Stimulated activated CD4-positive, alpha-beta T cell treated with anti-CD3 and anti-CD28 coated beads, TNF-alpha, amount 100 ng/mL, for 1 hour (primary cell): ENCODE results near the gene PLA2G5.

Experiments
- DNase-seq, 3 donors: peaks; one replicate each; pipeline ENCODE4 v3.0.0-alpha.2; 2020; ENCODE audit warnings: low read depth in 3 of 3, low spot score in 1 of 3

Gene PLA2G5

DNA sequence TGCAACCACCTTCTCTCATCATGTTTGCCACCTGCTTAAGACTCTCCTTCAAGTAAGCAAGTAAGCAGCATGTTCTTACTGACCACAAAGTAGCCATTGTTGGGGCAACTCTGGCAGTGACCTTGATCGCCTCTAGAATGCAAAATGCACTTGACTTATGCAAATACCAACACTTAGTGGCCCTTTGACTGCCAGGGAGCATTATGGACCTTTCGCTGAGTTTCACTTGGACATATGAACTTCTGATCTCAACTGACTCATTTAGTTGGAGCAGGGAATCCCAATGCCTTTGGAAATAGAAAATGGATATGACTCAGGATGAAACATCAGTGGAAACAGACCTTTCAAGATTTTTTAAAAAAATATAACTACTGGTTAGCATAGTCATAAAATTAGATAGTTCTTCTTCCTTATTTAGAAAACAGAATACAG lies 6.1 kb upstream of the PLA2G5 start:
- no peak for DNase-seq

- no peak for DNase-seq
Measured at GRCh38 chr1:20068722-20069121, 1.3 kb upstream of the PLA2G5 start.

DNA sequence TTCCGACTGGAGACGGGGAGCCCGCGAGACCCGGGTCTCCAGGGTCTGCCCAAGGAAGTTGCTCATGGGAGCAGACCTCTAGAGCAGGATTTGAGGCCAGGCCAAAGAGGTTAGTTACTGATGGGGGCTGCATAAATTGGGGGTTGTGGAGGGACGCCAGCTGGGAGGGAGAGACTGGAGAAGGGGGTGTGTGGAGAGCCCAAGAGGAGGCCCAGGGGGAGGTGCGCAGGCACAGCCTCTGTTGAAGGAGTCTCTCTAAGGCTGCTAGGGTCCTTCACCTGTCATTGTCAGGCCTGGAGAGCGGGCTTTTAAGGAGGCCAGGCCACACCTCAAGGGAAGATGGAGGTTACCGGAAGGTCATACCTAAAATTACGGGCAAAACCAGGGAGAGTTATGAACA lies 363 bp downstream of the PLA2G5 start:
- DNase-seq, result no peak

- DNase-seq, result no peak
Measured at GRCh38 chr1:20071416-20071815, 1.4 kb downstream of the PLA2G5 start.

GRCh38 chr1:20072771-20073170 lies 2.8 kb downstream of the PLA2G5 start:
- DNase-seq, result no peak

DNA sequence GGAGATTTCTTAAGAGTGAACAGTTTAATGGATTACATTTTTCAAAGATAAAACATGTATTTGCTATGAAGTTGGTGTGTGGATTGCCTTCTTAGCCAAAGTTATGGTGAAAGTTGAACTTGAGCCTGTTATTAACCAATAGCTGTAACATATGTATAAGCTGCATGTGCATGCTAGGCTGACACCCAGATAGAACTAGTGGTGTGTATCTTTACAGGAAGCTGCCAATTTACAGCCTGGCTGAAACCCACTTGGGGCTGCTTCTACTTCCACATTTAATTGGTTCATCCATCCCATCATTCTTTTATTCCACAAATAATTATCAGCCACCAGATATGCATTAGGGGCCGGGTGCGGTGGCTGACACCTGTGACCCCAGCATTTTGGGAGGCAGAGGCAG lies 3.3 kb downstream of the PLA2G5 start:
- no peak for DNase-seq

DNA sequence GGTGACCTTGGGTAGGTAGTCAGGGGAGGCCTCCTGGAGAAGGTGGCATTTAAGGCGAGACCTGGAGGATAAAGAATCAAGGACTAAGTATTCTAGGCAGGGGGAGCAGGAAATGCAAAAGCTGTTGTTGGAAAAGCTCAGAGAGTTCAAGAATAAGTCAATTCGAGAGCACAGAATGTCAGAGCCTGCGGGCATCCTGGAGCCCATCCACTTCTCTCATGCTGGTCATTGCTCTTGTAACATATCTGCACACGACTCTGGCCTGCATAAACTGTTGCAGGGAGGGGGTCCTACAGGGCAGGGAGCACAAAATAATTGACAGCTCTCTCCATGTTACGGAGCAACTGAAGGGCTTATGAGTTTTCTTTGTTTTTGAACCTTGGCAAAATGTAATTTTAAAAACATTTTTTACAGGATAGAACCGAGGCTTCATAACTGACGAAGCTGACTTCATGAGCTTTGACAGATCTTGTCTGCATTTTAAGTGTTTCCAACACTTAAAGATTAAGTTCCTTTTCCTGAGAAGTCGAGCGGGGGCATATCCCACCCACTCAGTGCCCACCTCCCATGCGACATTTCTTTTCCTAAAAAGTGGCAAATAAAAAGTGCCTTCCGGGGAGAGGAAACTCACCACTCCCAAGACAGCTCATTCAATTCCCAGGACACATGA lies 4.2 kb downstream of the PLA2G5 start:
- no peak for DNase-seq

GRCh38 chr1:20074725-20075171 lies 4.8 kb downstream of the PLA2G5 start:
- no peak for DNase-seq

DNA sequence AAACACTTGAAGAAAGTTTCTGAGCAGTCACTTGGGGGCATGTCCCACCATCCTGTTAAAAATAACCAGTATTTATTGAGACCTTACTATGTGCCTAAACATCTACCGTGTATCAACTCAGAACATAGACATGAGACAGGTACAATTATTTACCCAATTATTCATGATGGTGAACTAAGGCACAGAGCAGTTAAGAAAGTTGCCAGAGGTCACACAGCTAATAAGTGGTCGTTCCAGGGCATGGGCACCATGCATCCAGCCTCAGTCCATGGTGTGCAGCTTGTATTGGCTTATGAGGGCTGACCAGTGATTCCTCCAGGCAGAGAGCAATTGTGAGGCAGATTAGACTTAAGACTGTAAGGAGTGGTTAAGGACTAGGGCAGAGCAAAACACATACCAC lies 5.4 kb downstream of the PLA2G5 start:
- no peak for DNase-seq

- DNase-seq, result no peak
Measured at GRCh38 chr1:20076223-20076622, 6.2 kb downstream of the PLA2G5 start.

DNA sequence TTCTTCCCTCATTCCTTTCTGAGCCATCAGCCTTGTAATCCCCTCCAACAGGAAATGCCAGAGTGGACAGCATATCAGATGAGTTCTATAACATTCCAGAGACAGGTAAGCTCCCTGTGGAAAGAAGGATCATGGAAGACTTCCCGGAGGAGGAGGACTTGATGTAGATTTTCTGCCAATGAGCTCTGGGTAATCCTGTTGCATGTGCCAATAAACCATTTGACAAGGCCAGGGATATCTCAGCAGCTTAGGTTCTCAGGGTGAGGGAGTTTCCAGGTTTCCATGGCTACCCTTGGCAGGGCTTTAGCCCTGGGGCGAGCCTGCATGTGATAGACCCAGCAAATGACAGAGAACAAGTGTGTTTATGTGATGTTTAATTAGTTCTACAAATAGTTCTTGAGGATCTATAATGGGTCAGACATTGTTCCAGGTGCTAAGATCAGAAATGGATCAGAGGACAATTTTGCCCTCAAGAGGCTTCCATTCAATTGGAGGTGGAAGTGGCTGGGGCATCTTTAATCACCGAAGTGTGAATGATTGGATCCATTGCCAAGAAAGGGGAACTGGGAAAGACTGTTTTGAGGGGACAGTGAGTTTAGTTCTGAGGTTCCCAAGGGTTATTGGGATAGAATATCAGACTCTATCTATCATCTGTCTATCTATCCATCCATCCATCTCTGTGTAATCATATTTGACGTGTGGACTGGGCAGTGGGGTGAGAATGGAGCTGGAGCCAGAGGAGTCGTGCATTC lies 6.9 kb downstream of the PLA2G5 start:
- DNase-seq, result no peak

DNA sequence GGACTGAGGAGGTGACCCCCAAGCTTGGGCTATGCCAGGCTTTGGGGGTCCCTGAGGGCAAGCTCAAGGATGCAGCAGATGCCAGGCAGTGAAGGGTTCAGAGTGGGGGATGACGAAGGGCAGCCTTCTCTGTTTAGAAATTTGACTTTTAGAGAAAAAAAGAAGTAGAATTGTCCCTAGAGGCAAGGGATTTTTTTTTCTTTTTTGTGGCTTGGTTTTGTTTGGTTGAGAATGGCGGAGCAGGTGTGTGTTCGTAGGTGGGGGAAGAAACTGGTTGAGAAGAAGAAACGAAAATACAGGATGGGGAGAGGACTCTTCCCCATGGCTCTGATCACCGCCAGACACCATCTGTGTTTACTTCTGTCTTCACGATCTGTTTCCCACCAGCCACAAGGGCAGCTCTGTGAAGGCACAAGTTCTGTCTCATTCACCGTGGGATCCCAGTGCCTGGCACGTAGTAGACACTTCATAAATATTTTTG lies 8.2 kb downstream of the PLA2G5 start:
- DNase-seq, result no peak

- no peak for DNase-seq
Measured at GRCh38 chr1:20078711-20079110, 8.7 kb downstream of the PLA2G5 start.

GRCh38 chr1:20079661-20080305 lies 9.8 kb downstream of the PLA2G5 start:
- DNase-seq, result no peak

DNA sequence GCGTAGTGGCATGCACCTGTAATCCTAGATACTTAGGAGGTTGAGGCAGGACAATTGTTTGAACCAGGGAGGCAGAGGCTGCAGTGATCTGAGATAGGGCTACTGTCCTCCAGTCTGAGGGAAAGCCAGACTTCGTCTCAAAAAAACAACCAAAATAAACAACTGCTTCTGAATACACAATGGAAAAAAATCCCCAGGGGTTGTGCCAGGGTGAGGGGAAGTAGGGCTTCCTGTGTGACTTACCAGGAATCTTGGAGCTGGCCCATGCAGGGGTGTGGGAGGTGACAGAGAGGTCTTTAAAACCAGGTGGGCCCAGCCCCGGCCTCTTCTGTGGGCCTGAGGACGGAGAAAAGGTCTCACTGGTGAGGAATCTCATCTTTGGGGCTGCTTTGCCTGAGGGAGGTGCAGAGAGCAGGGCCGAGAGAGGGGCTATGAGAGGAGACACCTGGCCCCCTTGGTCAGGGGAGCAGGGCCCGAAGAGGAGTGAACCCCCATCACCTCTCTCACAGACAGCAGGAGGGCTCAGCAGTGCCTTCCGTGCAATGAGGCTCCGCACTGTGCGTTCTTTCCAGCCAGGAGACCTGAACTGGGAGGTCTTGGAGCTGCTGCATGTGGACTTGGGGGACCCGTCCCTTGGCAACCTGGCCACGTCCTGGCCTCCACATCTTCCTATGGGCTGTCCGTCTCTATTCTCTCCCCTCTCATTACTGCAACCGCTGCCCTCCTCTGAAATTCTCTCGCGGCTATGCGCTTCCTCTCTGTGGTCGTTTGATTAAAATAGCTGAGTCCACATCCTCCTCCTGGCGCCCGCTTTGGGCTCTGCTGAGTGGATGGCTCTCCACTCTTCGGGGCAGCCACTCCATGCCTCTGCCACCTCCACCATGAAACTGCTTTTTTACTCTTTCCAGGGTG lies 10.7 kb downstream of the PLA2G5 start:
- no peak for DNase-seq

DNA sequence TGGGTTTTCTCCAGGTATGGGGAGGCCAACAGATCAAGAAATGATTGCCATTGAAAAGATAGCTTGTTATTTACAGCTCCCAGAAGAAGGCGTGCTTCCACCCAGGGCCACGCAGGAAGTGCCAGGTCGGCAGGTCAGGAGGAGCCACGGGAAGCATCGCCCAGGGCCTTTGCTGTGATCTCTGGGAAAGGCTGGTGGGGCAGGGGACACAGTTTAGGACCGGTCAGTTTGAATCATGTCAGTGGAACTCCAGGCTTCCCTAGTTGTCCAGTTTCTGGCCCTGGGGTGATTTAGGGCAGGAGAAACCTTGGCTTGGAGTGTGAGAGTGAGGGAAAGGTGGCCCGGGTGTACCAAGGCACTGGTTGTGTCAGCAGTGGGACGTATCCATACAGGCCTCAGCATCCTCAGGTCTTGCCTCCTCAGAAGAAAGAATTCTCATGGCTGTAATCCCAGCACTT lies 11.4 kb downstream of the PLA2G5 start:
- DNase-seq, result no peak

GRCh38 chr1:20082772-20083171 lies 12.8 kb downstream of the PLA2G5 start:
- DNase-seq, result no peak

GRCh38 chr1:20083178-20083944 lies 13.4 kb downstream of the PLA2G5 start:
- no peak for DNase-seq

GRCh38 chr1:20086800-20087199 lies 16.8 kb downstream of the PLA2G5 start:
- no peak for DNase-seq

DNA sequence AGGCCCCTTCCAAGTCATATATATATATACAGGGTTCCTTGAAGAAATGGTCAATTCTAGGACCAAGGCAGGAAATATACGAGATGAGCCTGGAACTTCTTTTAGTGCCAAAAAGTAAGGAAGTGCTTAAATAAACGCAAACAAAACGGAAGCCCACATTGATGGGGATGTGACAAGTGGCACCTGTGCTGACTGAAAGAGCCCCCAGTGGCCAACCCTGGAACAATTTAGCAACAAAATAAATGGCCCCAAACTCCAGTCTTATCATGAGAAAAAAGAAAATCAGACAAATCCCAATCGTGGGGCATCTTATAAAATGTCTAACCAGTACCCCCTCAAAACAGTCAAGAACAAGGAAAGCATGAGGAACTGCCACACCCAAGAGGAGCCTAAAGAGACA lies 17.7 kb downstream of the PLA2G5 start:
- DNase-seq, result no peak
